Muscle layer of colon (tissue), 2 donors: ENCODE data around the gene VPS35.

Experiments
- H3K27ac ChIP-seq: one replicate; pipeline ENCODE4 v1.7.0; 2013; ENCODE audit warnings: low read depth, mild to moderate bottlenecking, low read length, moderate library complexity
- H3K27me3 ChIP-seq, 2 donors: one replicate each; pipeline ENCODE4 v1.7.0; 2013; ENCODE audit warnings: low read length in 2 of 2, mild to moderate bottlenecking in 2 of 2; ENCODE audit not compliant: insufficient read depth in 2 of 2, control insufficient read depth in 1 of 2
- H3K36me3 ChIP-seq: one replicate; pipeline ENCODE4 v1.7.0; 2013; ENCODE audit warnings: mild to moderate bottlenecking, low read length; ENCODE audit not compliant: insufficient read depth
- H3K4me1 ChIP-seq: one replicate; pipeline ENCODE4 v1.7.0; 2013; ENCODE audit warnings: mild to moderate bottlenecking, low read length; ENCODE audit not compliant: insufficient read depth
- H3K4me3 ChIP-seq, 2 donors: one replicate each; pipeline ENCODE4 v1.7.0; 2013; ENCODE audit warnings: low read length in 2 of 2, low read depth in 1 of 2, mild to moderate bottlenecking in 1 of 2, moderate library complexity in 1 of 2
- H3K9ac ChIP-seq: one replicate; pipeline ENCODE4 v1.7.0; 2013; ENCODE audit warnings: low read length
- H3K9me3 ChIP-seq: one replicate; pipeline ENCODE4 v1.7.0; 2013; ENCODE audit warnings: mild to moderate bottlenecking, low read length
- donor health status: abdominal sarcoma.
- donor health status: Adenocarcinoma of cecum.

The VPS35 gene

GRCh38 chr16:46711106-46712058, 22.4 kb upstream of the VPS35 start:
- Histone ChIP-seq H3K9me3 (no peaks in the 10 kb centered on the region), H3K9ac (no peak overlapping the region), H3K36me3 (no peaks in the 10 kb centered on the region), H3K27me3 (no peaks in the 10 kb centered on the region), H3K27ac (no peak overlapping the region), H3K4me3 (no peak overlapping the region), H3K4me1 (no peaks in the 10 kb centered on the region)

GRCh38 chr16:46709469-46710005, 20.6 kb upstream of the VPS35 start:
- H3K4me3 ChIP-seq, result no peak overlapping the region
- no peaks in the 10 kb centered on the region for H3K36me3 ChIP-seq
- no peaks in the 10 kb centered on the region for H3K27me3 ChIP-seq
- no peak overlapping the region for H3K9ac ChIP-seq
- H3K9me3 ChIP-seq, result no peaks in the 10 kb centered on the region
- H3K4me1 ChIP-seq, result no peaks in the 10 kb centered on the region
- no peak overlapping the region for H3K27ac ChIP-seq

- Histone ChIP-seq H3K36me3 (no peaks in the 10 kb centered on the region), H3K4me1 (no peaks in the 10 kb centered on the region), H3K4me3 (no peak overlapping the region), H3K9ac (no peak overlapping the region), H3K27me3 (no peaks in the 10 kb centered on the region), H3K27ac (no peak overlapping the region), H3K9me3 (no peaks in the 10 kb centered on the region)
Observed at GRCh38 chr16:46706642-46707041, 17.7 kb upstream of the VPS35 start.

GRCh38 chr16:46702030-46702429, 13.1 kb upstream of the VPS35 start:
- Histone ChIP-seq H3K9me3 (no peaks in the 10 kb centered on the region), H3K27me3 (no peaks in the 10 kb centered on the region), H3K4me1 (no peaks in the 10 kb centered on the region), H3K36me3 (no peaks in the 10 kb centered on the region), H3K4me3 (no peak overlapping the region), H3K9ac (no peak overlapping the region), H3K27ac (no peak overlapping the region)

- H3K4me1 ChIP-seq, result no peaks in the 10 kb centered on the region
- H3K9me3 ChIP-seq, result no peaks in the 10 kb centered on the region
- no peak overlapping the region for H3K9ac ChIP-seq
- no peak overlapping the region for H3K4me3 ChIP-seq
- H3K36me3 ChIP-seq, result no peaks in the 10 kb centered on the region
- no peaks in the 10 kb centered on the region for H3K27me3 ChIP-seq
- no peak overlapping the region for H3K27ac ChIP-seq
Observed at GRCh38 chr16:46701615-46702014, 12.6 kb upstream of the VPS35 start.

- no peaks in the 10 kb centered on the region for H3K27me3 ChIP-seq
- H3K9me3 ChIP-seq, result no peaks in the 10 kb centered on the region
- H3K36me3 ChIP-seq, result no peaks in the 10 kb centered on the region
- no peak overlapping the region for H3K9ac ChIP-seq
- no peaks in the 10 kb centered on the region for H3K4me1 ChIP-seq
- H3K4me3 ChIP-seq, result no peak overlapping the region
- H3K27ac ChIP-seq, result no peak overlapping the region
Observed at GRCh38 chr16:46700048-46700447, 11.1 kb upstream of the VPS35 start.

- no peaks in the 10 kb centered on the region for H3K36me3 ChIP-seq
- no peaks in the 10 kb centered on the region for H3K4me1 ChIP-seq
- no peak overlapping the region for H3K9ac ChIP-seq
- no peak overlapping the region for H3K4me3 ChIP-seq
- no peaks in the 10 kb centered on the region for H3K9me3 ChIP-seq
- H3K27me3 ChIP-seq, result no peaks in the 10 kb centered on the region
- no peak overlapping the region for H3K27ac ChIP-seq
Observed at GRCh38 chr16:46696957-46697356, 8.0 kb upstream of the VPS35 start.

GRCh38 chr16:46695937-46696336, 7.0 kb upstream of the VPS35 start:
- Histone ChIP-seq H3K27ac (no peak overlapping the region), H3K27me3 (no peaks in the 10 kb centered on the region), H3K4me3 (no peak overlapping the region), H3K36me3 (no peaks in the 10 kb centered on the region), H3K4me1 (no peaks in the 10 kb centered on the region), H3K9me3 (no peaks in the 10 kb centered on the region), H3K9ac (no peak overlapping the region)

- Histone ChIP-seq H3K9me3 (no peaks in the 10 kb centered on the region), H3K27me3 (no peaks in the 10 kb centered on the region), H3K4me3 (no peak overlapping the region), H3K36me3 (no peaks in the 10 kb centered on the region), H3K4me1 (peaks cover 8% of the 10 kb centered on the region), H3K9ac (no peak overlapping the region), H3K27ac (no peak overlapping the region)
Observed at GRCh38 chr16:46693598-46693997, 4.6 kb upstream of the VPS35 start.

- H3K4me1 ChIP-seq, result peaks cover 21% of the 10 kb centered on the region
- H3K27me3 ChIP-seq, result no peaks in the 10 kb centered on the region
- H3K9me3 ChIP-seq, result no peaks in the 10 kb centered on the region
- no peaks in the 10 kb centered on the region for H3K36me3 ChIP-seq
- H3K9ac ChIP-seq, result no peak overlapping the region
- no peak overlapping the region for H3K4me3 ChIP-seq
- H3K27ac ChIP-seq, result no peak overlapping the region
Observed at GRCh38 chr16:46691726-46692125, 2.7 kb upstream of the VPS35 start.

- Histone ChIP-seq H3K9ac (no peak overlapping the region), H3K4me1 (peaks cover 21% of the 10 kb centered on the region), H3K27me3 (no peaks in the 10 kb centered on the region), H3K4me3 (peak overlapping the region in 1 of 2 donors; percentile 65), H3K36me3 (no peaks in the 10 kb centered on the region), H3K27ac (no peak overlapping the region), H3K9me3 (no peaks in the 10 kb centered on the region)
Observed at GRCh38 chr16:46690281-46691178, 1.6 kb upstream of the VPS35 start.
